ENCODE data around the gene GMEB1. TPM values are rescaled to one million over a fixed set of nuclear protein-coding genes. Genes with fewer than 3 reads are reported as not detected.
"Not testable (repeated sequence)": the region's sequence is repeated elsewhere in the genome, so short reads cannot be mapped to it uniquely, and the experiment has no call there.

Gene GMEB1
- total RNA-seq, 2 donors from 2014 or later = 4.7 to 15.5 TPM

- Histone ChIP-seq H3K9me3 (no peaks in the 10 kb centered on the region), H3K27ac (no peak overlapping the region), H3K4me1 (ENCODE audit: control insufficient read depth in 1 of 2, low read depth in 2 of 2) (no peaks in the 10 kb centered on the region), H3K36me3 (peaks cover 10% of the 10 kb centered on the region), H3K27me3 (replicated peaks; ENCODE audit: insufficient read depth) (no peaks in the 10 kb centered on the region), H3K4me3 (no peak overlapping the region)
- ATAC-seq (ENCODE audit: insufficient number of reproducible peaks, low FRiP score, low read depth) (no peak), DNase-seq (ENCODE audit: low spot score) (no peak)
- no peak for TF ChIP-seq CTCF (IDR thresholded peaks at IDR 0.05)
These were observed 11.6 kb downstream of the GMEB1 start for GRCh38 chr1:28680151-28680550.

GRCh38 chr1:28682840-28683239 is 14.3 kb downstream of the GMEB1 start:
- H3K36me3 ChIP-seq = peaks cover 16% of the 10 kb centered on the region

GRCh38 chr1:28684937-28685336 is 16.4 kb downstream of the GMEB1 start:
- peaks cover 16% of the 10 kb centered on the region for H3K36me3 ChIP-seq

More at GRCh38 chr1:28682840-28683239, 14.3 kb downstream of the GMEB1 start:
- Histone ChIP-seq H3K27me3 (replicated peaks; ENCODE audit: insufficient read depth) (no peaks in the 10 kb centered on the region), H3K4me1 (ENCODE audit: control insufficient read depth in 1 of 2, low read depth in 2 of 2) (no peaks in the 10 kb centered on the region), H3K4me3 (no peak overlapping the region), H3K27ac (no peak overlapping the region), H3K9me3 (no peaks in the 10 kb centered on the region)
- TF ChIP-seq CTCF (IDR thresholded peaks at IDR 0.05) = no peak
- no peak for DNase-seq (ENCODE audit: low spot score)
- ATAC-seq (ENCODE audit: insufficient number of reproducible peaks, low FRiP score, low read depth) = no peak

GRCh38 chr1:28691627-28692026 is 23.0 kb downstream of the GMEB1 start:
- peaks cover 23% of the 10 kb centered on the region for H3K36me3 ChIP-seq
- H3K4me1 ChIP-seq (ENCODE audit: control insufficient read depth in 1 of 2, low read depth in 2 of 2); DNase-seq (ENCODE audit: low spot score); H3K27ac ChIP-seq; H3K27me3 ChIP-seq (replicated peaks; ENCODE audit: insufficient read depth); ATAC-seq (ENCODE audit: insufficient number of reproducible peaks, low FRiP score, low read depth); H3K9me3 ChIP-seq; H3K4me3 ChIP-seq: not testable (repeated sequence)

More at GRCh38 chr1:28684937-28685336, 16.4 kb downstream of the GMEB1 start:
- ATAC-seq (ENCODE audit: insufficient number of reproducible peaks, low FRiP score, low read depth) (no peak), DNase-seq (ENCODE audit: low spot score) (no peak)
- Histone ChIP-seq H3K27ac (no peak overlapping the region), H3K9me3 (no peaks in the 10 kb centered on the region), H3K4me3 (no peak overlapping the region), H3K4me1 (ENCODE audit: control insufficient read depth in 1 of 2, low read depth in 2 of 2) (no peaks in the 10 kb centered on the region), H3K27me3 (replicated peaks; ENCODE audit: insufficient read depth) (no peaks in the 10 kb centered on the region)
- TF ChIP-seq CTCF (IDR thresholded peaks at IDR 0.05) = no peak

GRCh38 chr1:28703629-28704028 is 35.0 kb downstream of the GMEB1 start:
- peaks cover 34% of the 10 kb centered on the region for H3K36me3 ChIP-seq
- no peak for ATAC-seq (ENCODE audit: insufficient number of reproducible peaks, low FRiP score, low read depth)

More at GRCh38 chr1:28703629-28704028, 35.0 kb downstream of the GMEB1 start:
- TF ChIP-seq CTCF (IDR thresholded peaks at IDR 0.05) = no peak
- DNase-seq (ENCODE audit: low spot score) = no peak
- Histone ChIP-seq H3K9me3 (no peaks in the 10 kb centered on the region), H3K4me3 (no peak overlapping the region), H3K4me1 (ENCODE audit: control insufficient read depth in 1 of 2, low read depth in 2 of 2) (no peaks in the 10 kb centered on the region), H3K27ac (no peak overlapping the region), H3K27me3 (replicated peaks; ENCODE audit: insufficient read depth) (no peaks in the 10 kb centered on the region)
